Small intestine (tissue), 7 donors: ENCODE measurements around the gene PAQR4. TPM values are rescaled to one million over a fixed set of nuclear protein-coding genes. Genes with fewer than 3 reads are reported as not detected.
"Not testable (repeated sequence)": the region's sequence is repeated elsewhere in the genome, so short reads cannot be mapped to it uniquely, and the experiment has no call there.

Source experiments
- DNase-seq, 2 donors: peaks; one replicate each; pipeline versions ENCODE4 v3.0.0 to v3.0.0-alpha.2; 2013
- FAIRE-seq: peaks from 2 replicates; lab custom pipeline; 2012; peaks lifted over from hg19 to GRCh38; lab: Jason Lieb, UNC
- H3K27ac ChIP-seq, 3 donors: one replicate each; pipeline ENCODE4 v1.5.1; 2013; ENCODE audit warnings: low read length in 2 of 3, mild to moderate bottlenecking in 2 of 3, control low read depth in 1 of 3, inconsistent platforms in 1 of 3, low read depth in 1 of 3, moderate library complexity in 1 of 3
- H3K27me3 ChIP-seq, 3 donors: one replicate each; pipeline ENCODE4 v1.6.1; 2013; ENCODE audit warnings: low read length in 3 of 3, inconsistent platforms in 1 of 3; ENCODE audit not compliant: control insufficient read depth in 3 of 3, insufficient read depth in 3 of 3
- H3K36me3 ChIP-seq, 3 donors: one replicate each; pipeline ENCODE4 v1.6.1; 2013; ENCODE audit warnings: low read length in 3 of 3, inconsistent platforms in 1 of 3, low read depth in 1 of 3, mild to moderate bottlenecking in 1 of 3, moderate library complexity in 1 of 3; ENCODE audit not compliant: control insufficient read depth in 3 of 3, insufficient read depth in 2 of 3
- H3K4me1 ChIP-seq, 3 donors: one replicate each; pipeline ENCODE4 v1.6.1; 2013; ENCODE audit warnings: low read length in 2 of 3, inconsistent platforms in 1 of 3, low read depth in 1 of 3, mild to moderate bottlenecking in 1 of 3, moderate library complexity in 1 of 3; ENCODE audit not compliant: control insufficient read depth in 3 of 3, insufficient read depth in 2 of 3
- H3K4me3 ChIP-seq, 3 donors: one replicate each; pipeline ENCODE4 v1.5.1; 2013; ENCODE audit warnings: low read length in 3 of 3, control low read depth in 1 of 3, inconsistent platforms in 1 of 3, low read depth in 1 of 3, mild to moderate bottlenecking in 1 of 3, moderate library complexity in 1 of 3
- H3K9me3 ChIP-seq, 2 donors: one replicate each; pipeline ENCODE4 v1.6.1; 2013; ENCODE audit warnings: low read depth in 1 of 2, low read length in 1 of 2; ENCODE audit not compliant: control insufficient read depth in 2 of 2, insufficient read depth in 1 of 2
- WGBS, 3 donors: extraction: QIAGEN DNeasy Blood & Tissue Kit; methylation state at CpG; one replicate each; pipeline ENCODE4 v1.1.7; 2013; 5-methylcytosine and 5-hydroxymethylcytosine counted together
- polyA plus RNA-seq, 4 donors: library from polyadenylated mRNA; stranded (reverse) in 3 of 4; unstranded in 1 of 4; fragments of 200-250 nt in 3 of 4; fragments of 120-200 nt in 1 of 4; gene quantifications; one replicate each; pipeline versions ENCODE4 v1.2.1 to v1.2.3, GENCODE V29; 2013
- donor health status: healthy with polysubstance abuse.
- donor health status: control.
- donor health status: control.
- donor health status: Bipolar disorder and iron deficiency.
- donor health status: healthy.

The PAQR4 gene
- polyA plus RNA-seq, 4 donors: 1.4 to 19.4 (median 6.9) TPM

DNA sequence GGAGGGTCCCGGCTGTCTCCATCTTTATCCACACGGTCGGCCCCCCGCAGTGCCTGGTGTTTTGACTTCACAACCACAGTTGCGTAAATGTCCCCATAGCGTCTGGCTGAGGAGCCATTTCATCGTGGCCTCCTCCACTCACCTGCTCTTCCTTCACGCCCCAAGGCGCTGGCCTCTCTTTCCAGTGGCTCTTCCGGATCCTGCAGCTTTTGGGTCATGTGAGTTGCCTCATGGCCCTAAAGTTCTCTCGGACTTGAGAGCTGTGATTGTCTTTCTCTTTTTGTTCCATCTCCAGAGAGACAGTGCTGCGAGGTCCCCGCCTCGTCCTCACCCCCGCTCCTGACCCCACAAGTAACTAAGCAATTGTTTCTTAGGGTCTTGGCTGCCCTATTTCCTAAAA, 34.7 kb upstream of the PAQR4 start:
- Histone ChIP-seq H3K36me3 (peaks cover 17 to 71% (median 18%) of the 10 kb centered on the region in 3 donors), H3K27ac (no peak overlapping the region), H3K4me1 (no peaks in the 10 kb centered on the region), H3K4me3 (no peak overlapping the region), H3K9me3 (no peaks in the 10 kb centered on the region), H3K27me3 (no peaks in the 10 kb centered on the region)
- no peak for DNase-seq
- no peak for FAIRE-seq
- WGBS, 3 donors: 87 to 95% (median 92%) methylated on average over 15 of the region's 15 CpGs

DNA sequence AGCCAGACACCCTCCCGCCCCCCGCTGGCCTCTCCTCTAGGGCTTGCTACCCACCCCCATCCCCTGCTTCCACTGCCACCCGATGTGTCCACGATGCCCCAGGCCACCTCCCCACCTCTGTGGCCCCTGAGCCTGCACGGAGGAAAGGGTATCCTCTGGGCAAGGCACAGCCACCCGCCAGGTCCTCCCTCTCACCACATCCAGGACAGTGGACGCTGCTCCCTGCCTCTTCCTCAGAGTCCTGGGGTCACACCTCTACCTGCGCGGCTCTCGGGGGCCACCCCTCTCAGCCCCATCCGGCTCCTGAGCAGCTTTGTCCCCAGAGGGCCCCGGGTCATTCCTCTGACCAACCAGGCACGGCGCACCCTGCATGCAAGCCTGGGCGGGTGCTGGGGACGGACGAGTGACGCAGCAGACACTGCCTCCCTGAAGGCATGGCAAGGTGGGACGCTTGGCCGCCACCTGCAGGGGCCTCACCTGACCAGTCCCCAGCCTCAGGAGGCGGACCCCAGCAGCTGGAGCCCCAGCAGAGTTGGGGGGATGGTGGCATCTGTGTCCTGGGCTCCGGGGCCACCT, 32.6 kb upstream of the PAQR4 start:
- Histone ChIP-seq H3K9me3 (no peaks in the 10 kb centered on the region), H3K36me3 (peaks cover 21 to 70% (median 23%) of the 10 kb centered on the region in 3 donors), H3K4me1 (no peaks in the 10 kb centered on the region), H3K4me3 (no peak overlapping the region), H3K27ac (no peak overlapping the region), H3K27me3 (no peaks in the 10 kb centered on the region)
- no peak for DNase-seq
- 87 to 94% (median 94%) methylated on average over 19 to 22 of the region's 22 CpGs for WGBS, 3 donors
- no peak for FAIRE-seq

DNA sequence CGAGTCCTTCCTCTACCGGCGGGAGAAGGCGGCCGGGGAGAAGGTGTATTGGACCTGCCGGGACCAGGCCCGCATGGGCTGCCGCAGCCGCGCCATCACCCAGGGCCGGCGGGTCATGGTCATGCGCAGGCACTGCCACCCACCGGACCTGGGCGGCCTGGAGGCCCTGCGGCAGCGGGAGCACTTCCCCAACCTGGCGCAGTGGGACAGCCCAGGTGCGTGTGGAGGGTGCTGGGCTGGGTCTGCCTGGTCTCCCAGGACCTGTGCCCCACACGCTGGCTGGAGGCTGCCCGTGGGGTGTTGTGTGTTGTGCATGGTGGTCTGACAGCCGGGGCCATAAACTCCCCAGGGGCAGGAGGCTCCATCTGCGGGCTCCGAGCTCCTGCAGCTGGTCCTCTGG, 32.0 kb upstream of the PAQR4 start:
- Histone ChIP-seq H3K9me3 (no peaks in the 10 kb centered on the region), H3K27me3 (no peaks in the 10 kb centered on the region), H3K36me3 (peaks cover 21 to 70% (median 23%) of the 10 kb centered on the region in 3 donors), H3K27ac (no peak overlapping the region), H3K4me3 (no peak overlapping the region), H3K4me1 (no peaks in the 10 kb centered on the region)
- WGBS, 3 donors: 92 to 98% (median 97%) methylated on average over 16 to 24 of the region's 24 CpGs
- no peak for DNase-seq
- FAIRE-seq: no peak

DNA sequence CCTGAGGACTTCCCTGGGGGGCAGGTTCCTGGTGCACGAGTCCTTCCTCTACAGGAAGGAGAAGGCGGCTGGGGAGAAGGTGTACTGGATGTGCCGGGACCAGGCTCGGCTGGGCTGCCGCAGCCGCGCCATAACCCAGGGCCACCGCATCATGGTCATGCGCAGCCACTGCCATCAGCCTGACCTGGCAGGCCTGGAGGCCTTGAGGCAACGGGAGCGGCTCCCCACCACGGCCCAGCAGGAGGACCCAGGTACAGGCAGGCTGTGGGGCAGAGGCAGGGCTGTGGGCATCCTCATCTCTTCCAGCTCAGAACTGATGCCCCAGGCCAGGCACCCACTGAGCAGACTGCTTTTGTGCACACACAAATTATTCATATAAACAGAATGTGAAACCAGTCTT, 30.9 kb upstream of the PAQR4 start:
- no peak for FAIRE-seq
- peaks cover 16 to 68% (median 21%) of the 10 kb centered on the region in 3 donors for H3K36me3 ChIP-seq
- WGBS, 3 donors: 96 to 100% (median 96%) methylated on average over 12 of the region's 12 CpGs

DNA sequence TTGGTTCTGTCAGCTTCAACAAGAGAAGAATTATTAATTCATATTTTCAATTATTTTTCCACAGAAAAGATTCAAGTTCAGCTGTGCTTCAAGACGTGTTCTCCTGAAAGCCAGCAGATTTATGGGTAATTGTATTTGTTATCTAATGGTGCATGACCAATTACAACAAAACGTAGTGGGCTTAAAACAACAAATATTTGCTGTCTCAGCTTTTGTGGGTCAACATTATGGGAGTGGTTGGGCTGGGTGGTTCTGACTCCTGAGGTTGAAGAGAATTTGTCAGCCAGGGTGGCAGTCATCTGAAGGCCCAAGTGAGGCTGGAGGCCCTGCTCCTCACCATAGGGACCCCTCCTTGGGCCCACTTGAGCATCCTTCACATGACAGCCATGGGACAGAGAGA, 29.2 kb upstream of the PAQR4 start:
- H3K27me3 ChIP-seq: no peaks in the 10 kb centered on the region
- DNase-seq (no peak), FAIRE-seq (no peak)
- WGBS, 3 donors: 81 to 83% (median 83%) methylated on average over 2 of the region's 2 CpGs
- no peak overlapping the region for H3K4me3 ChIP-seq
- H3K4me1 ChIP-seq: no peaks in the 10 kb centered on the region
- H3K36me3 ChIP-seq: peaks cover 8 to 57% (median 18%) of the 10 kb centered on the region in 3 donors
- H3K9me3 ChIP-seq: no peaks in the 10 kb centered on the region
- no peak overlapping the region for H3K27ac ChIP-seq

More for the DNA sequence above, 30.9 kb upstream of the PAQR4 start:
- no peaks in the 10 kb centered on the region for H3K27me3 ChIP-seq
- DNase-seq: no peak
- H3K9me3 ChIP-seq: no peaks in the 10 kb centered on the region
- H3K4me3 ChIP-seq: no peak overlapping the region
- no peaks in the 10 kb centered on the region for H3K4me1 ChIP-seq
- H3K27ac ChIP-seq: no peak overlapping the region

DNA sequence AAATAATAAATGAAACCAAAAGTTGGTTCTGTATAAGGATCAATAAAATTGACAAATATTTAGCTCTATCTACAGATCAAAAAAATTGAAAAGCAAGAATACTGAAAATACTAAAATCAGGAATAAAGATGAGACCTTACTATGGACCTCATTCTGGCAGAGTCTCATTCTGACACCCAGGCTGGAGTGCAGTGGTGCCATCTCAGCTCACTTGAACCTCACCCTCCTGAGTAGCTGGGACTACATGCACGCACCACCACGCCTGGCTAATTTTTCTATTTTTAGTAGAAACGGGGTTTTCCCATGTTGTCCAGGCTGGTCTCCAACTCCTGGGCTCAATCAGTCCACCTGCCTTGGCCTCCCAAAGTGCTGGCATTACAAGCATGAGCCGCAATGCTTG, 27.1 kb upstream of the PAQR4 start:
- FAIRE-seq (no peak), DNase-seq (no peak)
- 82 to 90% (median 90%) methylated on average over 4 of the region's 4 CpGs for WGBS, 3 donors
- Histone ChIP-seq H3K4me1 (no peaks in the 10 kb centered on the region), H3K27ac (no peak overlapping the region), H3K4me3 (no peak overlapping the region), H3K27me3 (no peaks in the 10 kb centered on the region), H3K9me3 (no peaks in the 10 kb centered on the region), H3K36me3 (peaks cover 8 to 40% (median 12%) of the 10 kb centered on the region in 3 donors)

DNA sequence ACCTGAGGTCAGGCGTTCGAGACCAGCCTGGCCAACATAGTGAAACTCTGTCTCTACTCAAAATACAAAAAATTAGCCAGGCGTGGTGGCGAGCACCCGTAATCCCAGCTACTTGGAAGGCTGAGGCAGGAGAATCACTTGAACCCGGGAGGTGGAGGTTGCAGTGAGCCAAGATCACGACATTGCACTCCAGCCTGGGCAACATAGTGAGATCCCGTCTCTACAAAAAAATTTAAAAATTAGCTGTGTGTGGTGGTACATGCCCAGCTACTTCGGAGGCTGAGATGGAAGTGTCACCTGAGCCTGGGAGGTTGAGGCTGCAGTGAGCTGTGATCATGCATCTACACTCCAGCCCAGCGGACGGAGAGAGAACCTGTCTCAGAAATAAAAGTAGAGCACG, 25.4 kb upstream of the PAQR4 start:
- H3K27ac ChIP-seq, H3K9me3 ChIP-seq, DNase-seq, H3K4me1 ChIP-seq, H3K4me3 ChIP-seq, FAIRE-seq, H3K27me3 ChIP-seq: not testable (repeated sequence)
- peaks cover 5 to 28% (median 8%) of the 10 kb centered on the region in 3 donors for H3K36me3 ChIP-seq
- 88 to 92% (median 88%) methylated on average over 12 of the region's 12 CpGs for WGBS, 3 donors

DNA sequence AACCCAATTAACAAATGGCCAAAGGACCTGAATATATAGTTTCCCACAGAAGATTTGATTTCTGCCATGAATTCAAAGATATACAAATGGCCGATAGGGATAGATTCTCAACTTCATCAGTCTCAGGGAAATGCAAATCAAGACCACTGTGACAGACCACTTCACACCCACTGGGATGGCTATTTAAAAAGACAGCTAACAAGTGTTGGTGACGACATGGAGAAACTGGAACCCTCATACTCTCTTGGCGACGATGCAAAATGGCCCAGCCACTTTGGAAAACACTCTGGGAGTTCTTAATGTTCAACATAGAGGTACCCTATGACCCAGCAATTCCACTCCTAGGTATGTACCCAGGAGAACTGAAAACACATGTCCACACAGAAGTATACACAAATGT, 22.5 kb upstream of the PAQR4 start:
- no peaks in the 10 kb centered on the region for H3K27me3 ChIP-seq
- peaks cover 0 to 28% (median 0%) of the 10 kb centered on the region in 3 donors for H3K36me3 ChIP-seq
- no peaks in the 10 kb centered on the region for H3K4me1 ChIP-seq
- no peak overlapping the region for H3K4me3 ChIP-seq
- FAIRE-seq: no peak
- no peak for DNase-seq
- no peak overlapping the region for H3K27ac ChIP-seq
- H3K9me3 ChIP-seq: no peaks in the 10 kb centered on the region
- 95 to 98% (median 97%) methylated on average over 4 of the region's 4 CpGs for WGBS, 3 donors
